C4-2B (cell line): ENCODE measurements around the gene PTOV1.

Experiments used
- ZFX ChIP-seq: fragments of 450-650 bp; IDR thresholded peaks from 2 replicates; pipeline ENCODE4 v1.6.1; 2017
- TF ChIP-seq, protein P1 (sequence below): fragments of 450-650 bp; conservative IDR thresholded peaks from 2 replicates; pipeline ENCODE4 v1.5.1; 2017; ENCODE audit warnings: mild to moderate bottlenecking

DNA sequence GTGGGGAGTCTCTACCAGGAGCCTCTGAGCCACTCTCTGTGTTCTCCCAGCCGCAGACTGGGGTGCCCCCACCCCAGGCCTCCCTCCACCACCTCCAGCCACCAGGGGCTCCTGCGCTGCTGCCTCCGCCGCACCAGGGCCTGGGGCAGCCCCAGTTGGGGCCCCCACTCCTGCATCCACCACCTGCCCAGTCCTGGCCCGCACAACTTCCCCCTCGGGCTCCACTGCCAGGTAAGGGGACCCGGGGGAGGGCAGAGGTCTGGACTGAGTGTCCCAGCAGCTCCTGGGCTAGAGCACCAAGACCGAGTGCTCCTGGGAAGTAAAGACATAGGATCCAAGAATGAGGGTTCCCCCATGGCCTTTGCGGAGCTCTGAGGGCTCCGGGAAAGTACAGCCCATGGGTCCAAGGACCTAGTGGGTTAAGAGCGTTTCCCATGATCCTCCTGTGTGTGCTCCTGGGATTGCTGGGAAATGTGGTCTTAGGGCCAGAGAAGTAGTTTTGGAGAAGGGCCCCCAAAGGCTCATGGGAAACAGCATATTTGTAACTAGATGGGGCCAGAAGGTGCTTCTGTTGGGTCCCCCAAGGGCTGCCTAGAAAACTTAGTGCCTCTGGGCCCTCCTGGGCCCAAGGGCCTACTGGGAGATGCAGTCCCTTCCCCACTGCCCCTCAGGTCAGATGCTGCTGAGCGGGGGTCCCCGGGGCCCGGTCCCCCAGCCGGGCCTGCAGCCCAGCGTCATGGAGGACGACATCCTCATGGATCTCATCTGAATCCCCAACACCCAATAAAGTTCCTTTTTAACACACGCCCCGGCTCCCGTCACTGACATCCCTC, 14.6 kb upstream of the PTOV1 start:
- TF ChIP-seq, protein P1, sequence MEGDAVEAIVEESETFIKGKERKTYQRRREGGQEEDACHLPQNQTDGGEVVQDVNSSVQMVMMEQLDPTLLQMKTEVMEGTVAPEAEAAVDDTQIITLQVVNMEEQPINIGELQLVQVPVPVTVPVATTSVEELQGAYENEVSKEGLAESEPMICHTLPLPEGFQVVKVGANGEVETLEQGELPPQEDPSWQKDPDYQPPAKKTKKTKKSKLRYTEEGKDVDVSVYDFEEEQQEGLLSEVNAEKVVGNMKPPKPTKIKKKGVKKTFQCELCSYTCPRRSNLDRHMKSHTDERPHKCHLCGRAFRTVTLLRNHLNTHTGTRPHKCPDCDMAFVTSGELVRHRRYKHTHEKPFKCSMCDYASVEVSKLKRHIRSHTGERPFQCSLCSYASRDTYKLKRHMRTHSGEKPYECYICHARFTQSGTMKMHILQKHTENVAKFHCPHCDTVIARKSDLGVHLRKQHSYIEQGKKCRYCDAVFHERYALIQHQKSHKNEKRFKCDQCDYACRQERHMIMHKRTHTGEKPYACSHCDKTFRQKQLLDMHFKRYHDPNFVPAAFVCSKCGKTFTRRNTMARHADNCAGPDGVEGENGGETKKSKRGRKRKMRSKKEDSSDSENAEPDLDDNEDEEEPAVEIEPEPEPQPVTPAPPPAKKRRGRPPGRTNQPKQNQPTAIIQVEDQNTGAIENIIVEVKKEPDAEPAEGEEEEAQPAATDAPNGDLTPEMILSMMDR: no peak
- TF ChIP-seq ZFX: no peak
